ENCODE measurements around the gene KLF6. TPM values are rescaled to one million over a fixed set of nuclear protein-coding genes. Genes with fewer than 3 reads are reported as not detected.

The KLF6 gene
- total RNA-seq (2014; rRNA removed; shearing (Covaris generic)), result 59.7 and 93.0 TPM in 2 replicates
- 75.1 and 87.5 TPM in 2 replicates for polyA plus RNA-seq (2015; cell fraction: cytosol; rRNA removed)
- 247 and 255 TPM in 2 replicates for polyA plus RNA-seq (2015; cell fraction: nucleus; rRNA removed)

- no peak for DNase-seq (ENCODE audit: low read depth)
Observed at GRCh38 chr10:3784510-3785250, at the start of gene KLF6. TSS of gene KLF6 (minus strand) at chr10:3785209. CDS start at chr10:3785014, 195 bp downstream.

DNA sequence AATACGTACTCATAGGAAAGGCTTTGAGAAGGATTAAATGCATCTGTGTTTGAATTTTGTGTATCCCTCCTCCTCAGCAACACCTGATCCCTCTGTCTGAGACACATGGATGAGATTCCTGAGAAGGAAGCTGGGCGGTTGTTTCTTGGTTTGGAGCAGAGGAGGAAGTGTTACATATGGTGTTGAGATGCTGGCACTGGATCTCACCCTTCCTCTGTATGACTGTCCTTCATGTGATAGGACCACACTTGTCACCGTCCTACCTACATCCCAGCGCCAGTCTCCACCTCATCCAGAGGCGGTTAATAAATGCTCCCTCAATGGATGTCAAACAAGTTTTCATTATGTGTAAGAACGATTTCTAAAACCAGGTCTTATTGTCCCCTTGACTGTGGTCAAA lies 49.4 kb upstream of the KLF6 start:
- no peak for DNase-seq (ENCODE audit: low read depth)

- no peak for DNase-seq (ENCODE audit: low read depth)
Observed at GRCh38 chr10:3833046-3833445, 48.0 kb upstream of the KLF6 start.

DNA sequence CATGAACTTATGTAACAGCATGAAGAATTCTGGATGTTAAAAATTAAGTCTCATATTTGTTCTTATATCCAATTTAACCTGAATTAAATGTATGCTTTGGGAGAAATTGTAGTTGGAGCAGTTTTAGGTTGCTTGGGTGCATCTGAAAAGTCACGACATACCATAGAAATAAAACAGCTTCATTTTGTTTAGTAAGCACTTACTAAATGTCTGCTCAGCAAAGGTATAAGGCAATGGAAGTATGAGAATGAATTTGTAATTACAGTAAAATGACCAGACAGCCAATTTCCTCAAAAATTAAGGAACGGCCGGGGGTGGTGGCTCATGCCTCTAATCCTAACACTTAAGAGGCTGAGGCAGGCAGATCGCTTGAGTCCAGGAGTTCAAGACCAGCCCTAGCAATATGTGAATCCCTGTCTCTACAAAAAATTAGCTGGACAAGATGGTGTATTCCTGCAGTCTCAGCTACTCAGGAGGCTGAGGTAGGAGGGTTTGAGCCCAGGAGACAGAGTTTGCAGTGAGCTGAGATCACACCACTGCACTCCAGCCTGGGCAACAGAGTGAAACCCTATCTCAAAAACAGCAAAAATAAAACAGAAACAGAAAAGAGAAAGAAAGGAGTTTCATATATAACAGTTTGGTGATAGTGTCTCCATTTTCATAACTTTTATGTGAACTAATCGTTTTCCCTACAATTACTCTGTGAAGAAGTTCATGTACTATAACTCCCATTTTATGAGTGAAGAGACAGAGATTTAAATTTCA lies 47.2 kb upstream of the KLF6 start:
- DNase-seq (ENCODE audit: low read depth), result no peak

DNA sequence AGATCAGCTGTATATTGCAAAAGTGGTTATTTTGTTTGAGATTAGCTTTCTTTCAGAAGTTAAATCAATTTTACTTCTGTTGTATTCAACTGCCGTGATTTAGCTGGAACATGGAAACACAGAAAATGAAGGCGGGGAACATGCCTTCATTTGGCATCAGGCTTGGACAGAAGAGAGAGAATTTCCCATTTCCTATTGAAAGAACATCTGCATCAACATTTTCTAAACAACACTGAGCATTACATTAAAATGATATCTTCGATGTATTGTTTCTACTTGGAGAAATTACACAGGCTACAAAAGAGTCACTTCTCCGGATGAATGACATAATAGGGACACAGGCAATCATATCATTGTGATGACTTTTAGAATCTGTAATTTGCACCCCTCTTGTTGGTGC lies 46.6 kb upstream of the KLF6 start:
- no peak for DNase-seq (ENCODE audit: low read depth)

DNA sequence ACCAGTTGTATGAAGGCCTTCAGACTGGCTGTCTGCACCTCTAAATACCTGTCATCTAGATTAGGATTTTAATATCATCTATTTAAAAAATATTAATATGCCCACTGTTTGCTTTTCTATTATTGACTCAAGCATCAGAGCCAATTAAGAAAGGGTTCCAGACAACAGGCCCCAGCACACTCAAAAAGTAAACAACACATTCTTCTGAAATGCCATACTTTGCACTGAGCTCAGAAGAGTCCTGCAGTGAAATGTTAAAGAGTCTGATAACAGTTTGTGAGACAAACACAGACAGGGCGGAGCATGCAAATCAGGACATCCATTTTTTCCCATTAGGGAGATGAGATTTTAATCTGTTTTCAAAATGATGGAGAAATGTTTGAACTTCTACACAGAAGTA lies 45.9 kb upstream of the KLF6 start:
- no peak for DNase-seq (ENCODE audit: low read depth)

DNA sequence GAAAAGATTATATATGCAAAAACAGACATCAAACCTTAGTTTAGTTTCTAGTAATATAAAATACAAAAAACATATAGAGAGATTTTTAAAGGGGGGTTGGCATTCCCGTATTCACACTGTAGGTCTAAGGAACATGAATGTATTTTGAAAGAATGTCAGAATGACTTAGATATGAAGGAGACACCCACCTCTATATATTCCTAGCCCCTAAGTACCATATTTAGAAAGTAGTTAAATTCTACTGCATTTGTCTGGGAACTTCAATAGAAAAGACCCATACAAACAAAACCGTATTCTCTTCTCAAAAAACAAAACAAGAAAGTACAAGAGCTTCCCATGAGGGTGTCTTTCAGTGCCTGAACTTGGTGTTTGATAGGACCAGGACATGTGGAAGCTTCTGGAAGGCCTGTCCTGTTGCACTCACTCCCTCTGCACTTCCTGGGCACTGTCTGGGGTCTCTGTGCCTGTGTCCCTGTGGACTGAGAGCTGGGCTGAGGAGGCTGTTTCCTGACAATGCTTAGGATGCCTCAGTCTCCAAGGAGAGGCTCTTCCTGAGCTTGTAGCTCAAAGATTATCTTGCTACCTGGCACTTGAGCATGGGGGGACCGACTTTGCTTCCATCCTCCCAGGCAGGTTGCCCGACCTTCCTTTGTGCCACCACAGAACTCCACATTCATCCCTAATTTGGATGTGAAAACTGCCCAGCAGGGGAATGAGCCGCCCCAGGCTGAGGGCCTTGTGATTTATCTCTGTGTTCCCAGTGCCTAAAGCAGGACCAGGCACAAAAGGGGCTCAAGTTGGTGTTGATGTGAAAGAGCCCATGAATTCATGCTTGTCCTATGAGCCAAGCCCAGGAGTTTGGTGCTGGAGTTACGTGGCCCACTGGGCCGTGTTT lies 44.4 kb upstream of the KLF6 start:
- no peak for DNase-seq (ENCODE audit: low read depth)

GRCh38 chr10:3828404-3829155 lies 43.6 kb upstream of the KLF6 start:
- DNase-seq (ENCODE audit: low read depth), result peak; percentile 47

- DNase-seq (ENCODE audit: low read depth), result no peak
Observed at GRCh38 chr10:3827768-3828403, 42.9 kb upstream of the KLF6 start.

GRCh38 chr10:3827266-3827665 lies 42.3 kb upstream of the KLF6 start:
- DNase-seq (ENCODE audit: low read depth), result no peak

GRCh38 chr10:3825862-3826351 lies 40.9 kb upstream of the KLF6 start:
- DNase-seq (ENCODE audit: low read depth), result peak; percentile 56

GRCh38 chr10:3825244-3825643 lies 40.2 kb upstream of the KLF6 start:
- DNase-seq (ENCODE audit: low read depth), result peak; percentile 94

- no peak for DNase-seq (ENCODE audit: low read depth)
Observed at GRCh38 chr10:3822541-3823330, 37.7 kb upstream of the KLF6 start.

GRCh38 chr10:3820255-3820654 lies 35.2 kb upstream of the KLF6 start:
- peak; percentile 81 for DNase-seq (ENCODE audit: low read depth)

DNA sequence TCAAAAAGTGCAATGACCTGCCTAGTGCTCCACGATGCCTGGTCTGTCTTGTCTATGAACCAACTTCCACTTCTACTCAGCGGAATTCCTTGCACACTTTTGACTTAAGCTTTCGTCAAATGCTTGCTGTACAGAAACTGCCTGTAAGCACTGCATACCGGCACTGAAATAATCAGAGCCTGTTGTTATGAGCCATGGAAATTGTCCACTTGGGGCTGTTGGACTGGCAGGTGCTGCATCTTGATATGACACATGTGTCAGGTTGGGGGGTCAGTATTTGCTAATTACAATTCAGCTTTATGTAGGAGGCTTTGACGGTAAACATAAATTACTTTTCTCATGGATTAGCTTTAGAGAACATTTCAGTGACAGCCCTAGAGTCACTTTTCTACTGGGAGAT lies 32.0 kb upstream of the KLF6 start:
- no peak for DNase-seq (ENCODE audit: low read depth)

- DNase-seq (ENCODE audit: low read depth), result no peak
Observed at GRCh38 chr10:3814838-3815220, 29.8 kb upstream of the KLF6 start.

GRCh38 chr10:3813986-3814837 lies 29.2 kb upstream of the KLF6 start:
- peak; percentile 48 for DNase-seq (ENCODE audit: low read depth)

DNA sequence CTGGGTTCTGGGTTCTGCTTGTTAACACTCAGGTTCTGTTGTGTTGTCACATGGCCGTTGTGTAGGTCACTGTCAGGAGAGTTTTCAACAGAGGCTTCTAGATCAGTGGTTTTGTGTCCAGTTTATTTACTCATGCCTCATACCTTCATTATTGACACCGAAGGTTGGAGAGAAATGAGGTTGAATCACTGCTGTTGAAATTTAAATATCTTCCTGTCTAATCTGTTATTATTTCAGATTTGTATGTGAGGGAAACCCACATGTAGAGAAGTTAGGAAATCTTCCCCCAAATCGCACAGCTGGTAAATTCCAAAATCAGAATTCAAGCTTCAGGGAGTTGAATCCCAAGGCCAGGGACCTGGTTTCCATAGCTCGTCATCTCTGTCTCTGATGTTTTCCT lies 28.3 kb upstream of the KLF6 start:
- DNase-seq (ENCODE audit: low read depth), result no peak

Measured in HT1080 (cell line).